ENCODE measurements around the gene RNF186.

DNA sequence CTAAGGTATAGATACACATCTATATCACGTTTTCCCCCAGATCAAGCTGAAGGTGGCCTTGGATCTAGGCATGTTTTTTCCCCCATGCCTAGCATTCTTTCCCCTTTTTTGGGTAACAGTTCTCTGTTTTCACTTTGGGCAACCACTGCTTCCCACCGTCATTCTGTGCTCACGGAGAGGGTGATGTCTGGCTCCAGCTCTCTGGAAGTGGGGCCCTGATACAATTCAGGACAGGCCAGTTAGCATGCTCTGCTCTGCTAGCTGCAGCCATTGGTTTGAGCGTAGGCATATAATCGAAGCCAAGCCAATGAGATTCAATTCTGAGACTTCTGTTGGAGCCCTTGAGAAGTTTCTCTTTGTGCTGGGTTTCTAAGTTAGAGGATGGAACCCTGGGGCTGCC, 2.1 kb upstream of the RNF186 start:
- TF ChIP-seq, protein P1, sequence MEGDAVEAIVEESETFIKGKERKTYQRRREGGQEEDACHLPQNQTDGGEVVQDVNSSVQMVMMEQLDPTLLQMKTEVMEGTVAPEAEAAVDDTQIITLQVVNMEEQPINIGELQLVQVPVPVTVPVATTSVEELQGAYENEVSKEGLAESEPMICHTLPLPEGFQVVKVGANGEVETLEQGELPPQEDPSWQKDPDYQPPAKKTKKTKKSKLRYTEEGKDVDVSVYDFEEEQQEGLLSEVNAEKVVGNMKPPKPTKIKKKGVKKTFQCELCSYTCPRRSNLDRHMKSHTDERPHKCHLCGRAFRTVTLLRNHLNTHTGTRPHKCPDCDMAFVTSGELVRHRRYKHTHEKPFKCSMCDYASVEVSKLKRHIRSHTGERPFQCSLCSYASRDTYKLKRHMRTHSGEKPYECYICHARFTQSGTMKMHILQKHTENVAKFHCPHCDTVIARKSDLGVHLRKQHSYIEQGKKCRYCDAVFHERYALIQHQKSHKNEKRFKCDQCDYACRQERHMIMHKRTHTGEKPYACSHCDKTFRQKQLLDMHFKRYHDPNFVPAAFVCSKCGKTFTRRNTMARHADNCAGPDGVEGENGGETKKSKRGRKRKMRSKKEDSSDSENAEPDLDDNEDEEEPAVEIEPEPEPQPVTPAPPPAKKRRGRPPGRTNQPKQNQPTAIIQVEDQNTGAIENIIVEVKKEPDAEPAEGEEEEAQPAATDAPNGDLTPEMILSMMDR (IDR thresholded peaks at IDR 0.05; ENCODE audit: low read depth, low read length): no peak
- TF ChIP-seq POLR2A (IDR thresholded peaks at IDR 0.05; ENCODE audit: extremely low read depth, insufficient read length): no peak
- TF ChIP-seq, protein P2, sequence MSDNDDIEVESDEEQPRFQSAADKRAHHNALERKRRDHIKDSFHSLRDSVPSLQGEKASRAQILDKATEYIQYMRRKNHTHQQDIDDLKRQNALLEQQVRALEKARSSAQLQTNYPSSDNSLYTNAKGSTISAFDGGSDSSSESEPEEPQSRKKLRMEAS (IDR thresholded peaks at IDR 0.05; ENCODE audit: low read depth, low read length): no peak
